ENCODE data around the gene ZMYND19.
A peak's percentile ranks its signal among the peaks of the same experiment; 100 is the strongest.
"Not testable (repeated sequence)": the region's sequence is repeated elsewhere in the genome, so short reads cannot be mapped to it uniquely, and the experiment has no call there.

Gene ZMYND19

DNA sequence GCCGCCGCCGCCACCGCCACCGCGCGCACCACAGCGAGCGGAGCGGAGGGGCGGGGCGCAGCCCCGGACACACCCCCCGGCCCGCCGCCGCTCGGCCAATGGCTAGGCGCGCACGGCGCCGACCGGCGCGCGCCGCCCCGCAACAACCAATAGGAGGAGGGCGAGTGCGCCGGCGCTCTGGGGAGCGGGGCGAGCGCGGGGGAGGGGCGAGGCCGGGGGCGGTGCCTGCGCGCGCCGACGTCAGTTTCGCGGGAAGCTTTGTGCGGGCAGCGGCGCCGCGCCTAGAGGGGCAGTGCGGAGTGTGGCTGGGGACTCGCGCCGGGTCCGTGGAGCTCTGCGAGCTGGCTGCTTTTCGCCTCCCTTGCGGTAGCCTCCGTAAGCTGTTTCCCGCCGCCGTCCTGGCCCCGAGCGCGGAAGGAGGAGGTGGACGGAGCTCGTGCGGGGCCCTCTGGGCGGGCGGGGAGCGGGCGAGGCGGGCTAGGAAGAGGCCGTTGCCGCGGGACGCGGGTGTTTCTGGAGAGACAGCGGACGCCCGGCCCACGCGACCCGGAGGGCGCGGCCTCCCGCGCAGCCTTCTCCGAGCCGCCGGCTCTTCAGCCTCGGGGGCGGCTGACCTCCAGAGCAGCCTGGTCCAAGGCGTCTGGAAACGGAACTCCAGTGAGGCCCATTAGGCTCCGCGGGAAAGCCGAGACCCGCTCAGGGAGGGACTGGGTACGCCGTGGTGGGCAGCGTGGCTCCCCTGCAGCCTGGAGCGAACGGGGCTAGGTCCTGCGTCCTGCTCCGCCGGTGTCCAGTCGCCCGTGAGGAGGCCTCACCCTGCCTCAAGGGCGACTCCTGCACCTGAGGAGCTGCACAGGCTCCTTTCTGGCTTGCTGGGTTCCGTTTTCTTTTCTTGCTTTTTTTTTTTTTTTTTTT, at the start of gene ZMYND19:
Gene ZMYND19, minus strand, starts transcription at position 44 of the 915 bp plus-strand sequence. CDS start 249 bp downstream, outside the sequence.
- peak; percentile 82 to 91 for DNase-seq

DNA sequence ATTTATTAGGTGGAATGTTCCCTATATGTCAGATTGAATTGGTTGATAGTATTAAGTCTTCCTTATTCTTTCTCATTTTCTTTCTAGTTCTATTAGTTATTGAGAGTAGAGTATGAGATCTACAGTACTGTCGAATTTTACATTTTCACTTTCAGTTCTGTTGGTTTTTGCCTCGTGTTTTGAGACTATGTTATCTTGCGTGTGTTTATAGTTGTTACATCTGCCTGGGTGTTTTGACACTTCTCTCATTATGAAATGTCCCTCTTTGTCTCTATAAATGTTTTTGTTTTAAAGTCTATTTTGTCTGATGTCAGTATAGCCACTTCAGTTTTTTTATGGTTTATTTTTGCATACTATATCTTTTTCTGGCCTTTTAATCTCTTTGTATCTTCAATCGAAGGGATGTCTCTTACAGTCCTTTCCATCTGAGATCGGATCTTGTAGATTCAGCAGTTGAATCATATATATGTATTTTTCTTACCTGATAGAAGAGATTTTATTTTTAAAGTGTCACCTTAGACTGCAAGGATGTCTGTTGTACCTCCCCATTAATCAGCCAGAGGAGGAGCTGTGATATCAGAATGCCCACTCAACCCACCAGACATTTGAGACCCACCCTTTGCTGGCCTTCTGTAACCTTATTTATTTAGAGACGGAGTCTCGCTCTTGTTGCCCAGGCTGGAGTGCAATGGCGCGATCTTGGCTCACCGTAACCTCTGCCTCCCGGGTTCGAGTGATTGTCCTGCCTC, 49.2 kb upstream of the ZMYND19 start:
- DNase-seq: no peak

DNA sequence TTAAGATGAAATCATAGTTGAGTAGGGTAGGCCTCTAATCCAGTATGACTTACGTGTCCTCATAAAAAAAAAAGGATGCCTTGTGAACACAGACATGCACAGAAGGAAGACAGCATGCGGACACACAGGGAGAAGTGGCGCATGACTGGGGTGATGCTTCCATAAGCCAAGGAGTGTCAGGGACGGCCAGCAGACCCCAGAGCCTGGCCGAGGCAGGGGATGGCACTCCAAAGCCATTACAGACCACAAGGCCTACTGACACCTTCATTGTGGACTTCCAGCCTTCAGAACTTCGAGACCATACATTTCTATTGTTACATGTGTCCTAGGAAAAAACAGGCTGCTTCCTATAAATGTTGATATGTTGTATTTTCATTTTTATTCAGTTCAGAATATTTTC, 48.4 kb upstream of the ZMYND19 start:
- DNase-seq: no peak

DNA sequence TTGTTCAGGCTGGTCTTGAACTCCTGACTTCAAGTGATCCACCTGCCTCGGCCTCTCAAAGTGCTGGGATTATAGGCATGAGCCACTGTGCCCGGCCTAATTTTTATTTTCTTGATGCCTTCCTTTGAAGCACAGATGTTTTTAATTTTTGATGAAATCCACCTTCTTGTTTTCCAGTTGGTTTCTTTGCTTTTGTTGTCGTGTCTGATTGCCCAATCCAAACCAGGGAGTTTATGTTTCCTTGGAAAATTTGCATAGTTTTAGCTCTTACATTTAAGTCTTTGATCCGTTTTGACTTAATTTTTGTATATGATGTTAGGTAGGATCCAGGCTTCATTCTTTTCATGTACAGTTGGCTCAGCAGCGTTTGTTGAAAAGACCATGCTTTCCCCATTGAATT, 43.7 kb upstream of the ZMYND19 start:
- no peak for DNase-seq

DNA sequence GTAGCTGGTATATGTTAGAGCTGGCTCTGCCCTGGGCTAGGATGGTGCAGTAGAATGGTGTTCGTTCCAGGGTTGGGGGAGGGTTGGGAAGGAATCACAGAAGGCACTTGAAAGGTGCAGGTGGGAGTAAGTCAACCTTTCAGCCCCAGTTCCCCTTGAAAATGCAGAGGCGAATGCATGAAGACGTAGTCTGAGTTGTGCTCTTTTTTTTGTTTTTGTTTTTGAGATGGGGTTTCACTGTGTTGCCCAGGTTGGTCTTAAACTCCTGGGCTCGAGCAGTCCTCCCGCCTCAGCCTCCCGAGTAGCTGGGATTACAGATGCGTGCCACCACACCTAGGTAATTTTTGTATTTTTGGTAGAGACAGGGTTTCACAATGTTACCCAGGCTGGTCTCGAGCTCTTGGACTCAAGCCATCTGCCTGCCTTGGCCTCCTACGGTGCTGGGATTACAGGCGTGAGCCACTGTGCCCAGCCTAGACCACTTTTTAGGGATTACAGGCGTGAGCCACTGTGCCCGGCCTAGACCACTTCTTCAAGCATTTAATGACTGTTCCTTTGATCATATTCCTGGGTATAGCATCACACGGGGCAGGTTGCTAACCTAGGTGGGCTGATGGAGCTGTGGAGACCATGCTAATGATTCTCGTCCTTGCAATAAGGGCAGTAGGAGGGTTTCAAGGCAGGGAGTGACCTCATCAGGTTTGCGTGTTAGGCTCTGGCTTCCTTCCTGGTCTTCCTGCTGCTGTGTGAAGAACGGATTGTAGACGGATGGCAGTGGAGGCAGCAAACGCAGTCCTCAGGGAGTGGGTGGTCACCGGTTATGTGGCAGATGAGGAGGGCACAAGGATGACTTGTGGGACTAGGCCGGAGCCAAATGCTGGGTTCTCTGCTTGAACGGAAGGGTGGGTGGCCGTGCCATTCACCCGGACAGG, 42.2 kb upstream of the ZMYND19 start:
- no peak for DNase-seq

DNA sequence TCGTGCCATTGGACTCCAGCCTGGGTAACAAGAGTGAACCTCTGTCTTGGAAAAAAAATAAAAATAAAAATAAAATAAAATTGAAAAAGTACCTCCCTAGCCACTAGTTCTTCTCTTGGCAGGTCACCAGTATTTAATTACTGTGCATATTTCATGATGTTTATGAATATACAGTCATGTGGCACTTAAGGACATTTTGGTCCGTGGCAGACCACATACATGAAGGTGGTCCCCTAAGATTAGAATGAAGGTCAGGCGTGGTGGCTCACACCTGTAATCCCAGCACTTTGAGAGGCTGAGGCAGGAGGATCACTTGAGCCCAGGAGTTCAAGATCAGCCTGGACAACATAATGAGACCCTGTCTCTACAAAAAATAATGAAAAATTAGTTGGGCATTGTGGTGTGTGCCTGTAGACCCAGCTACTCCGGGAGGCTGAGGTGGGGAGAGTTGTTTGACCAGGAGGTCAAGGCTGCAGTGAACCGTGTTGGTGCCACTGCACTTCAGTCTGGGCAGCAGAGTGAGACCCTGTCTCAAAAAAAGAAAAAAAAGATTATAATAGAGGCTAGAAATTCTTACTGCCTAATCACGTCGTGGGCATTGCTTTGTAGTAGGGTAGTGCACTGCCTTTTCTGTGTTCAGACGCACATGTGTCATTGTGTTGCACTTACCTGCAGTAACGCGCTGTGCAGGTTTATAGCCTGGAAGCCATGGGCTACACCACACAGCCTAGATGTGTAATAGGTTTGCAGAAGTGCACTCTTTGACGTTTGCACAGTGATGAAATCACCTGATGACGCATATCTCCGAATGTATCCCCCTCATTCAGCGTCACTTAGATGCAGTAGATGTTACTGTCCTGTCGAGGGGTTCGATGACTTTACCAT, 41.3 kb upstream of the ZMYND19 start:
- DNase-seq: no peak

DNA sequence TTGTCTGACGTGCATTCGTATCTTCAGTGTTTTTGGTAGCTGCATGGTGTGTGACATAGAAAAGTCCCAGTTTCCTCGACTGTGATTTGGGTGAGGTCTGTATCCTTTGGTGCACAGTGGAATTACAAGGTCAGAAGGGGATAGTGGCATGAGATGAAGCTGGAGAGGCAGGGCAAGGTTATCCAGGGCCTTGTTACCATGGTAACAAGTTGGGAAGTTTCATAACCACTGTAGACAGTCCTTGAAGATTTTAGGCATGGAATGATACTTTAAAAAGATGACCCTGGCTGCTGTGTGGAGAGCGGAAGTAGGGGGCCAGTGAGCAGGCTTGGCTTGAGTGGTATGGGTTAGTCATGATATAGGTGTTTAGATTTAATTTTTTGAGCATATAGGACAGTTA, 40.4 kb upstream of the ZMYND19 start:
- DNase-seq: no peak

DNA sequence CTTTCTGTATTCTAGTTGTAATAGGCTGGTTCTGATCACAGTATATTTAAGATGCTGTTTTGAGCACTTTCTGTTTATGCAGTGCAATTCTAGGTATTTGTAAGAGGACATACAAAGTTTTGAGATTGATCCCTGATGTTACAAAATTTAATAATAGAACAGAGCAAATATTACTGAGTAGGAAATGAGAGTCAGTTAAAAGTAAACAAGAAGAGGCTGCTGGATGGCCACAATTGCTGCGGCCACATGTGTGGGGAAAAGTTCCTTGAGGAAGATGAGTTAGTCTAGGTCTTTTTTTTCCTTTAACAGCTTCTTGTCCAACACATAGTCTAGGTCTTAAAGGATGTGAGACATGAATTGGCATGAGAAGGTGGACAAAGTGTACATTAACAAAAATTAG, 39.8 kb upstream of the ZMYND19 start:
- no peak for DNase-seq

DNA sequence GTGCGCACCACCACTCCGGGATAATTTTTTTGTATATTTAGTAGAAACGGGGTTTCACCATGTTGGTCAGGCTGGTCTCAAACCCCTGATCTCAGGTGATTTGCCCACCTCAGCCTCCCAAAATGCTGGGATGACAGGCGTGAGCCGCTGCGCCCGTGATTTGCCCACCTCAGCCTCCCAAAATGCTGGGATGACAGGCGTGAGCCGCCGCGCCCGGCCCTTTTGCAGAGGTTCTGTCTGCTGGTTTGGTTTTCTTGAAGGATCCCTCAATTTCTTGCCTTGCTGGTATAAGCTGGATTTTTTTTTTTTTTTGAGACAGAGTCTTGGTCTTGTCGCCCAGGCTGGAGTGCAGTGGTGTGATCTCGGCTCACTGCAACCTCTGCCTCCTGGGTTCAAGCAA, 37.1 kb upstream of the ZMYND19 start:
- DNase-seq: not testable (repeated sequence)

DNA sequence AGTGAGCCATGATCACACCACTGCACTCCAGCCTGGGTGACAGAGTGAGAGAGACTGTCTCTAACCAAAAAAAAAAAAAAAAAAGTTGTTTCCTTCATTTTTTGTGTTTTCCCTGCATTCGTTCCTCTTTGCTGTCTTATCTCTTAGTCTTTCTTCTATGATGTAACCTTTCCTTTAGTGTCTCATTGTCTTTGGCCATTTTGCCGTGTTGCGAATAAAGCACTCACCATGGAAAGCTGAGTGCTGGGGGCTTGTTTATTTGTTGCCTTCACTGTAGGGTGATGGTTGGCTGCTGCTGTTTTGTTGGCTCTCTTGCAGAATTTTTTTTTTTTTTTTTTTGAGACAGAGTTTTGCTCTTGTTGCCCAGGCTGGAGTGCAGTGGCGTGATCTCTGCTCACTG, 36.2 kb upstream of the ZMYND19 start:
- DNase-seq: no peak

DNA sequence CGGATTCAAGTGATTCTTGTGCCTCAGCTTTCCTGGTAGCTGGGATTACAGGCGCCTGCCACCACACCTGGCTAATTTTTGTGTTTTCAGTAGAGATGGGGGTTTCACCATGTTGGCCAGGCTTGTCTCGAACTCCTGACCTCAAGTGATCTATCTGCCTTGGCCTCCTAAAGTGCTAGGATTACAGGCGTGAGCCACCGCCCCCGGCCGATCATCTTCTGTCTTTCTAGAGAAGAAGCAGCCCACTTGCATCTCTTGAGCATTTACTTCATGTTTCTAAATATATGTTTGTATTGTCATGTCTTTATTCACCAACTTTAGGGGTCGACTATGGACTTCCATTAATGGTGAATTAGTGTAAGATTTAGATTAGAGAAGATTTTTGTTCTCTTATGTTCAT, 31.9 kb upstream of the ZMYND19 start:
- not testable (repeated sequence) for DNase-seq

DNA sequence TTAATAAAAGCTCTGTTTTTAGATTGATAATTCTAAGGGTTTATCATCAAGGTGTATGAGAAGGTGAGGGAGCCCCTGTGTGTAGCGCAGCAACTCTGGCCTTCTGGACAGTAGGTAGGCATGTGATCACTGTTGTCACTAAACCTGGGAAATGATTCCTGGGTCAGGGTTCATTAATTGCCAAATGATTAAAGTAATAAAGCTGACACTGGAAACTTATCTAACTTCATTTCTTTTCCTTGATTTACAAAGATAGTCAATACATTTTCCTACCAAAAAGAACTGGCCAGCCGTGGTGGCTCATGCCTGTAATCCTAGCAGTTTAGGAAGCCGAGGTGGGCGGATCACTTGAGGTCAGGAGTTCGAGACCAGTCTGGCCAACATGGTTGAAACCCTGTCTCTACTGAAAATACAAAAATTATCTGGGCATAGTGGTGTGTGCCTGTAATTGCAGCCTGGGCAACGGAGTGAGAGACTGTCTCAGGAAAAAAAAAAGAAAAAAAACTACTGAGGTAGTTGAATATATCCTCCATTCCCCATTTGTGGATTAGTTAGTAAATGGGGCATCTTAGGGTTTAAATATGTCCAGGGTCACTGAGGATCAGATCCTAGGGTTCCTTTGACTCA, 30.9 kb upstream of the ZMYND19 start:
- DNase-seq: no peak

DNA sequence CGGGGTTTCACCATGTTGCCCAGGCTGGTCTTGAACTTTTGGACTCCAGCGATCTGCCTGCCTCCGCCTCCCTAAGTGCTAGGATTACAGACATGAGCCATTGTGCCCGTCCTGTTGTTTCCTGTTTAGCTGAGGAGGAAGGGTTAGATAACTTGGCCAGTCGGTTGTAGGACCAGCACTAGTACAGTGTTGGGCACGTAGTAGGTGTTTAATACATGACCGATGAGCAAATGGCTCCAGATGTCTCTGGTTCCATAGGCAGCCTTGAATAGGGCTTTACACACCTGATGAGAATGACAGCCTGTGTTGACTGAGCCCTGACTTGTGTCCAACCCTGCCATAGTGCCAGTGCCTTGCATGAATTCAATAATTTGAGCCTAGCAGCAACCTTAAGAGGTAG, 30.3 kb upstream of the ZMYND19 start:
- no peak for DNase-seq

DNA sequence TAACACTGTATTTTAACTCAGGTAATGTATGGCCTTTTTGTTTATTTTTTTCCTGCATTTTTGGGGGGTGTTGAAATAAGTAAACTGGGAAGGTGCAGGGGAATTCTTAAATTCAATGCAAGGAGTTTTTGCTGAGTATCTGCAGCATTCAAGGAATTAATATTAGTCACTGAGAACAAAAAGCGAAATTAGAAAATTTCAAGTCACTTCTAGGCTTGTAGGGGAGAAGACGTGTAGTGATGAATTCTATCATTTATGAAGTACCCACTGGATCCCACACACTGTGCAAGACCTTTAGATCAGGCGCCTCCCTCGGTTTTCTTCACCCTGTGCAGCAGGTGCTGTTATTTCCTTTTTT, 29.7 kb upstream of the ZMYND19 start:
- DNase-seq: no peak

DNA sequence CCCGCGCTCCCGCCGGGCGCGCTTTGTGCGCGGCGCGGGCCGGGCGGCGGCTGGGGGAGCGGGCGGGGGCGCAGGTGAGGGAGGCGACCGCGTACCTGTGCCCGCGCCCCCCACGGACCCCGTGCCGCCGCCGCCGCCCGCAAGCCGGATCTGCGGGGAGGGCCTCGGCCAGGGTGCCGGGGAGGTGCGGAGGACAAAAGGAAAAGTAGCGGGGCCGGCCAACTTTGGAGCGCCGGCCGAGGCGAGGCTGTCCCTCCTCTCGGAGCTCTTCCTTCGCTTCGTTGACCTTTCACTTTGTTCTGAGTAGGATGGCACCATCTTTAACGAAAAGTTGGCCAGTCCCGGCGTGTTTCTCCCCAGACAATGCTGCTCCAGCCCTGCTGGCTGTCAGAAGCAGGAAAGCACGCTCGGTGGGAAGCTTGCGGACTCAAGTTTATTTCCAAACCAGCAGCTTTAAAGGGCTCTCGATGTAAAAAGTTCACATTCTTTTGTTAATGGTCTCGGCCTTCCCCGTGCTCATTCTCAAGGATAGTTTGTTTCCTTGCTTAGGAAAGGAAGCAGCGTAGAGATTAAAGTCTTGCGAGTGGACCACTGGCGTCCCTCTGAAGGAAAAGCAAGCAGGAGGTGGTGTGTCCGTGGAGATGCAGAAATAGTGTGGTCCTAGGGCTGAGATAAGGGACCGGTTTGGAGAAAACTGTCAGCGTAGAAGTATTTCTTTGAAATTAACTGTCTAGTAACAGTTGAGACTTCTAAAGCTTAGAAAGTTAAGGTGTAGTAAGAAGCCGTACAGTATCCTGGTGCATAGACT, 29.1 kb upstream of the ZMYND19 start:
- DNase-seq: no peak

DNA sequence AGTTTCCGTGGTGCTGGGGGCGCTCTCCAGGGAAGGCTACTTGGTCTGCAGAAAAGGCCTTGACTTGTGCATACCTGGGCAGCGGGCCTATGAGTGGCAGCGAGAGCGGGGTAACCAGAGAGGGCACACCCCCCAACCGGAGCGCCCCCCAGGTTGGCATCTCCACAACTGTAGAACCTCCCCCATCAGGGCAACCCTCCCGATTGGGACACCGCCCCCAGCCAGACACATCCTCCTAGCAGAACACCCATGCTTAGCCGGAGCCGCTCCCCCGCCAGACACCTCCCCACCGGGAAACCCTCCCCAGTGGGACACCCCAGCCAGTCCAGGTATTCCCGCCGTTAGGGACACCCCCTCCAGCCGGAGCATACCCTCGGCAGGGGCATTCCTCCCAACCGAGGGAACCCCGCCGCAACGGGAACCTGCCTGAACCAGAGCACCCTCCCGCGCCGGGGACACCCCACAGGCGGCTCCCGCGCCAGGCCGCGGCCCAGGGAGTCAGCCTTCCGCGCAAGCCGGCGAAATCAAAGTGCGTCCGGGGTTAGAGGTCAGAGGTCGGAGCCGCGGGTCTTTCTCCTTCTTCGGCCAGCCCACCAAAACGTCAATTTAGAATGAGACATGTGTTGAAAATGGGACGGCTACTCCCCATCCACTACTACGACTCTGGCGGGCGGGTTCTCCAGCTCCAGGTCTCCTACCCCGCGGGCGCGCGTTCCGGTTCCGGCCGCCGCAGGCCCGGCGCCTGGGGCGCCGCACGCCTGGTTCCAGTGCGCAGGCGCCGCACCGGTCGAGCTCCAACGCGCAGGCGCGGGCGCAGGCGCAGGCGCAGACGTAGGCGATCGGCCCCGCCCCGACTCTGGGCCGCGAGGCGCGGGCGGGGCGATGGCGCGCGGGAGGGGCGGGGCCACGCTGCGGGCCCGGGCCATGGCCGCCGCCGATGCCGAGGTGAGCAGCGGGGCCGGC, 28.1 kb upstream of the ZMYND19 start, which contains the start of gene EHMT1:
Gene EHMT1, plus strand, starts transcription at position 901 of the 963 bp plus-strand sequence. Its CDS starts 24 bp downstream, at position 925.
- peak; percentile 71 to 91 for DNase-seq

DNA sequence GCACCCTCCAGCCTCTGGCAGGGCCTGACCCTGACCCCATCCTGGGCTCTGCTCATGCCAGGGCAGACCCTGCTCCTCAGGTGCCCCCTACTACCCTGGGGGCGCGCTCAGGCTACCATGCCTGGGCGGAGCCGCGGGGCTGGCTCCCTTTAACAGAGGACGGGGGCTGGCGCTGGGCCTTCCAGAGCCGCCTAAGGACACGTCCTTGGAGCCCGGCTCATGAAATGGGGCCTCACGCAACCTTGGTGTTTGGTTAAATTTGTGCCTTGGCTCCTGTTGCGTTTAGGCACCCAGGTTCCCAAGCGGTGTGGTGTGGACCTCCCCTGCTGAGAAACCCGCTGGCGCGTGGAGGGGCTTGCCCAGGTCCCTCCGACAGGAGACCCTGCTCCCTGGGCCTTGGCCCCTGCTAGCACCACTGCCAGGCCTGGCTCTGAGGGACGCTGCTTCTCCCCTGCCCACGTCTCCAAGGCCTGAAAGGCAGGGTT, 25.1 kb upstream of the ZMYND19 start:
- no peak for DNase-seq

DNA sequence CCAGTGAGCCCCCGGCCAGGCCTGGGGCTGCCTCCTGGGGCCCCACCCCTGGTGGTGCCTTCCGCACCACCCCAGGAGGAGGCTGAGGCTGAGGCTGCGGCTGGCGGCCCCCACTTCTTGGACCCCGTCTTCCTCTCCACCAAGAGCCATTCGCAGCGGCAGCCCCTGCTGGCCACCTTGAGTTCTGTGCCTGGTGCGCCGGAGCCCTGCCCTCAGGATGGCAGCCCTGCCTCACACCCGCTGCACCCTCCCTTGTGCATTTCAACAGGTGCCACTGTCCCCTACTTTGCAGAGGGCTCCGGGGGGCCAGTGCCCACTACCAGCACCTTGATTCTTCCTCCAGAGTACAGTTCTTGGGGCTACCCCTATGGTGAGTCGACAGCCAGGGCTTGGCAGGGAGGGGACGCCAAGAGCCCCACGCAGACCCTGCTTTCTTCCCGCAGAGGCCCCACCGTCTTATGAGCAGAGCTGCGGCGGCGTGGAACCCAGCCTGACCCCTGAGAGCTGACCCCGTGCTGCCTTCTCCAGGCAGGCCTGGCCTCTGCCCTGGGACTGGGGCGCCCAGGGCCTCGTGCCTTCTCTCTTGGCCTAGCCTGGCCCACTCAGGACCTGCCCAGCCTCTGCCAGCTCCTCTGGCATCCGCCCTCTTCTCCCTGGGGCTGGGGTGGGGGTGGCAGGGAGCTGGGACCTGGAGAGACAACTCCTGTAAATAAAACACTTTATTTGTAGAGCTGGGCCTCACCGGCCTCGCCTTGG, 24.5 kb upstream of the ZMYND19 start:
- DNase-seq: no peak
